Measurements from ENCODE around the gene PODXL2.

PODXL2 gene

GRCh38 chr3:127607675-127608361 lies 21.2 kb upstream of the PODXL2 start:
- TF ChIP-seq TAF1 (IDR thresholded peaks at IDR 0.05; ENCODE audit: borderline replicate concordance, low read depth, low read length) (no peak), POLR2A (IDR thresholded peaks at IDR 0.05; ENCODE audit: low read depth, low read length) (peak; percentile 37)
- FAIRE-seq (no peak), DNase-seq (ENCODE audit: insufficient read length) (no peak)

GRCh38 chr3:127608362-127608718 lies 20.6 kb upstream of the PODXL2 start:
- TF ChIP-seq TAF1 (IDR thresholded peaks at IDR 0.05; ENCODE audit: borderline replicate concordance, low read depth, low read length) (no peak), POLR2AphosphoS5 (IDR thresholded peaks at IDR 0.05; ENCODE audit: low read depth, low read length) (no peak), POLR2A (IDR thresholded peaks at IDR 0.05; ENCODE audit: low read depth, low read length) (peak; percentile 29; the same call in 1 of the 2 replicates)
- DNase-seq (ENCODE audit: insufficient read length) = no peak
- no peak for FAIRE-seq

GRCh38 chr3:127610105-127610504 lies 18.9 kb upstream of the PODXL2 start:
- no peak for DNase-seq (ENCODE audit: insufficient read length)
- no peak for FAIRE-seq
- TF ChIP-seq POLR2A (IDR thresholded peaks at IDR 0.05; ENCODE audit: low read depth, low read length) = no peak
- no peak for TF ChIP-seq TAF1 (IDR thresholded peaks at IDR 0.05; ENCODE audit: borderline replicate concordance, low read depth, low read length)
- TF ChIP-seq POLR2AphosphoS5 (IDR thresholded peaks at IDR 0.05; ENCODE audit: low read depth, low read length) = no peak

- no peak for FAIRE-seq
- TF ChIP-seq TAF1 (IDR thresholded peaks at IDR 0.05; ENCODE audit: borderline replicate concordance, low read depth, low read length) = no peak
- TF ChIP-seq POLR2AphosphoS5 (IDR thresholded peaks at IDR 0.05; ENCODE audit: low read depth, low read length) = no peak
These were observed 17.7 kb upstream of the PODXL2 start for GRCh38 chr3:127611251-127611650.

GRCh38 chr3:127612966-127613365 lies 16.0 kb upstream of the PODXL2 start:
- TF ChIP-seq TAF1 (IDR thresholded peaks at IDR 0.05; ENCODE audit: borderline replicate concordance, low read depth, low read length) (no peak), POLR2A (IDR thresholded peaks at IDR 0.05; ENCODE audit: low read depth, low read length) (no peak), POLR2AphosphoS5 (IDR thresholded peaks at IDR 0.05; ENCODE audit: low read depth, low read length) (no peak)
- DNase-seq (ENCODE audit: insufficient read length) = no peak

More at GRCh38 chr3:127611251-127611650, 17.7 kb upstream of the PODXL2 start:
- no peak for DNase-seq (ENCODE audit: insufficient read length)

GRCh38 chr3:127613406-127613805 lies 15.6 kb upstream of the PODXL2 start:
- no peak for DNase-seq (ENCODE audit: insufficient read length)
- no peak for TF ChIP-seq TAF1 (IDR thresholded peaks at IDR 0.05; ENCODE audit: borderline replicate concordance, low read depth, low read length)
- TF ChIP-seq POLR2AphosphoS5 (IDR thresholded peaks at IDR 0.05; ENCODE audit: low read depth, low read length) = no peak
- no peak for TF ChIP-seq POLR2A (IDR thresholded peaks at IDR 0.05; ENCODE audit: low read depth, low read length)
- no peak for FAIRE-seq

More at GRCh38 chr3:127612966-127613365, 16.0 kb upstream of the PODXL2 start:
- FAIRE-seq = no peak

- DNase-seq (ENCODE audit: insufficient read length) = no peak
- FAIRE-seq = no peak
- no peak for TF ChIP-seq TAF1 (IDR thresholded peaks at IDR 0.05; ENCODE audit: borderline replicate concordance, low read depth, low read length)
- TF ChIP-seq POLR2A (IDR thresholded peaks at IDR 0.05; ENCODE audit: low read depth, low read length) = no peak
- TF ChIP-seq POLR2AphosphoS5 (IDR thresholded peaks at IDR 0.05; ENCODE audit: low read depth, low read length) = no peak
These were observed 13.9 kb upstream of the PODXL2 start for GRCh38 chr3:127614928-127615589.

GRCh38 chr3:127615631-127616305 lies 13.2 kb upstream of the PODXL2 start:
- no peak for TF ChIP-seq POLR2AphosphoS5 (IDR thresholded peaks at IDR 0.05; ENCODE audit: low read depth, low read length)
- DNase-seq (ENCODE audit: insufficient read length) (no peak), FAIRE-seq (no peak)

- DNase-seq (ENCODE audit: insufficient read length) = no peak
- FAIRE-seq = no peak
- TF ChIP-seq TAF1 (IDR thresholded peaks at IDR 0.05; ENCODE audit: borderline replicate concordance, low read depth, low read length) (no peak), POLR2AphosphoS5 (IDR thresholded peaks at IDR 0.05; ENCODE audit: low read depth, low read length) (0 out of 2 replicates have a peak, but pooled peaks have one; percentile 16), POLR2A (IDR thresholded peaks at IDR 0.05; ENCODE audit: low read depth, low read length) (no peak)
These were observed 12.0 kb upstream of the PODXL2 start for GRCh38 chr3:127616836-127617605.

GRCh38 chr3:127618891-127619290 lies 10.1 kb upstream of the PODXL2 start:
- no peak for FAIRE-seq
- TF ChIP-seq POLR2A (IDR thresholded peaks at IDR 0.05; ENCODE audit: low read depth, low read length) (no peak), POLR2AphosphoS5 (IDR thresholded peaks at IDR 0.05; ENCODE audit: low read depth, low read length) (peak; percentile 24; the same call in 1 of the 2 replicates)
- DNase-seq (ENCODE audit: insufficient read length) = no peak

GRCh38 chr3:127620637-127621375 lies 8.2 kb upstream of the PODXL2 start:
- DNase-seq (ENCODE audit: insufficient read length) (no peak), FAIRE-seq (no peak)
- no peak for TF ChIP-seq POLR2AphosphoS5 (IDR thresholded peaks at IDR 0.05; ENCODE audit: low read depth, low read length)
- TF ChIP-seq POLR2A (IDR thresholded peaks at IDR 0.05; ENCODE audit: low read depth, low read length) = no peak; the same call in 1 of the 2 replicates
- no peak for TF ChIP-seq TAF1 (IDR thresholded peaks at IDR 0.05; ENCODE audit: borderline replicate concordance, low read depth, low read length)
